Liver (tissue), 3 donors: ENCODE data around the gene FUNDC2.

ENCODE experiments used
- EGR1 ChIP-seq, 2 donors: IDR thresholded peaks; 2 replicates each; pipeline ENCODE4 v1.6.1; 2016 to 2018; ENCODE audit warnings: antibody characterized with exemption in 2 of 2, low read depth in 2 of 2
- FOXA1 ChIP-seq: IDR thresholded peaks from 2 replicates; pipeline ENCODE4 v1.6.1; 2016; ENCODE audit warnings: antibody characterized with exemption
- HNF4A ChIP-seq, 2 donors: conservative IDR thresholded peaks; 2 replicates each; pipeline ENCODE4 v1.6.1; 2016; ENCODE audit warnings: antibody characterized with exemption in 2 of 2, mild to moderate bottlenecking in 2 of 2
- JUND ChIP-seq, 2 donors: IDR thresholded peaks; 2 replicates each; pipeline ENCODE4 v1.6.1; 2016; ENCODE audit warnings: antibody characterized with exemption in 2 of 2
- NR2F2 ChIP-seq: IDR thresholded peaks from 2 replicates; pipeline ENCODE4 v1.6.1; 2016; ENCODE audit warnings: antibody characterized with exemption
- RXRA ChIP-seq, 2 donors: IDR thresholded peaks; 2 replicates each; pipeline ENCODE4 v1.6.1; 2017 to 2018; ENCODE audit warnings: antibody characterized with exemption in 2 of 2, mild to moderate bottlenecking in 1 of 2
- SP1 ChIP-seq: IDR thresholded peaks from 2 replicates; pipeline ENCODE4 v1.6.1; 2018; ENCODE audit warnings: antibody characterized with exemption, mild to moderate bottlenecking
- TAF1 ChIP-seq: conservative IDR thresholded peaks from 2 replicates; pipeline ENCODE4 v1.6.1; 2016; ENCODE audit warnings: antibody characterized with exemption, mild to moderate bottlenecking
- YY1 ChIP-seq: IDR thresholded peaks from 2 replicates; pipeline ENCODE4 v1.6.1; 2016; ENCODE audit warnings: antibody characterized with exemption, mild to moderate bottlenecking
- TF ChIP-seq, protein P1 (sequence below): fragments of 150-350 bp; IDR thresholded peaks from 2 replicates; pipeline ENCODE4 v1.5.1; 2017; ENCODE audit warnings: improper control_type of control experiment, low read depth, low read length; ENCODE audit not compliant: missing input control
- TF ChIP-seq, protein P2 (sequence below): IDR thresholded peaks from 2 replicates; pipeline ENCODE4 v1.6.1; 2016; ENCODE audit warnings: antibody characterized with exemption
- TF ChIP-seq, protein P3 (sequence below): IDR thresholded peaks from 2 replicates; pipeline ENCODE4 v1.6.1; 2016; ENCODE audit warnings: antibody characterized with exemption
- TF ChIP-seq, protein P4 (sequence below): IDR thresholded peaks from 2 replicates; pipeline ENCODE4 v1.6.1; 2016; ENCODE audit warnings: antibody characterized with exemption, mild to moderate bottlenecking
- donor health status: healthy.
- donor health status: healthy.

DNA sequence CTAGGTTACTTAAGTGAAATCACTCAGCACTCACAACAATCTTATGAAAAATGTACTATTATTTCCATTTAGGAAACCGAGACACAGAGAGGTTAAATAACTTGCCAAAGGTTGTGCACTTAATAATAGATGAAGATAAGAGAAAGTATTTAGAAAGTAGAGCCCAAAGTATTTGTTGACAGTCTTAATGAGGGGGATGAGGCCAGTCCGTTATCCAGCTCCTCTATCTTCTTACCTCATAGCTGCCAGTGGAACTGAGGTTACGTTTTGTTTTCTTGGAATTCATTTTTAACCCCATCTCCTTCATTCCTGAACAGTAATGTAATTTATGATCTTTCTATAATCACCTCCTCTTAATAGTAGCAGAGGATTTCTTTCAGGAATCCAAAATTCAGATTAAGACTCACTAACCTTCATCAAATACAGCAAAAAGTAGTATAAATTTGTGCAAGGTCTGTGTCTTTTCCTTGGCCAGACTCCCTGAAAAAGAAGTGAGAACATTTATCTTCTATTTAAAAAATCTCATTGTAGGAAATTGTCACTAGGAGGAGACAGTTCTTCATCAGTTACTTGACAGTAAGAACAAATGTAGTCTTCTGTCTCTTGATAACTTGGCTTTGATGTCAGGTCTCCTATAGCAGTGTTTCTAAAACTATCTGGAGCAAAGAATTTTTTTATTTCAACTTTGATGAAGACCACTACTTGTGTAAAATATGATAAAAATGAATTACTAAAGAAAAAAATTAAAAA is 39.6 kb upstream of the FUNDC2 start:
- TF ChIP-seq, protein P1, sequence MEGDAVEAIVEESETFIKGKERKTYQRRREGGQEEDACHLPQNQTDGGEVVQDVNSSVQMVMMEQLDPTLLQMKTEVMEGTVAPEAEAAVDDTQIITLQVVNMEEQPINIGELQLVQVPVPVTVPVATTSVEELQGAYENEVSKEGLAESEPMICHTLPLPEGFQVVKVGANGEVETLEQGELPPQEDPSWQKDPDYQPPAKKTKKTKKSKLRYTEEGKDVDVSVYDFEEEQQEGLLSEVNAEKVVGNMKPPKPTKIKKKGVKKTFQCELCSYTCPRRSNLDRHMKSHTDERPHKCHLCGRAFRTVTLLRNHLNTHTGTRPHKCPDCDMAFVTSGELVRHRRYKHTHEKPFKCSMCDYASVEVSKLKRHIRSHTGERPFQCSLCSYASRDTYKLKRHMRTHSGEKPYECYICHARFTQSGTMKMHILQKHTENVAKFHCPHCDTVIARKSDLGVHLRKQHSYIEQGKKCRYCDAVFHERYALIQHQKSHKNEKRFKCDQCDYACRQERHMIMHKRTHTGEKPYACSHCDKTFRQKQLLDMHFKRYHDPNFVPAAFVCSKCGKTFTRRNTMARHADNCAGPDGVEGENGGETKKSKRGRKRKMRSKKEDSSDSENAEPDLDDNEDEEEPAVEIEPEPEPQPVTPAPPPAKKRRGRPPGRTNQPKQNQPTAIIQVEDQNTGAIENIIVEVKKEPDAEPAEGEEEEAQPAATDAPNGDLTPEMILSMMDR, result peak; percentile 13
- TF ChIP-seq NR2F2, result no peak
- TF ChIP-seq, protein P2, sequence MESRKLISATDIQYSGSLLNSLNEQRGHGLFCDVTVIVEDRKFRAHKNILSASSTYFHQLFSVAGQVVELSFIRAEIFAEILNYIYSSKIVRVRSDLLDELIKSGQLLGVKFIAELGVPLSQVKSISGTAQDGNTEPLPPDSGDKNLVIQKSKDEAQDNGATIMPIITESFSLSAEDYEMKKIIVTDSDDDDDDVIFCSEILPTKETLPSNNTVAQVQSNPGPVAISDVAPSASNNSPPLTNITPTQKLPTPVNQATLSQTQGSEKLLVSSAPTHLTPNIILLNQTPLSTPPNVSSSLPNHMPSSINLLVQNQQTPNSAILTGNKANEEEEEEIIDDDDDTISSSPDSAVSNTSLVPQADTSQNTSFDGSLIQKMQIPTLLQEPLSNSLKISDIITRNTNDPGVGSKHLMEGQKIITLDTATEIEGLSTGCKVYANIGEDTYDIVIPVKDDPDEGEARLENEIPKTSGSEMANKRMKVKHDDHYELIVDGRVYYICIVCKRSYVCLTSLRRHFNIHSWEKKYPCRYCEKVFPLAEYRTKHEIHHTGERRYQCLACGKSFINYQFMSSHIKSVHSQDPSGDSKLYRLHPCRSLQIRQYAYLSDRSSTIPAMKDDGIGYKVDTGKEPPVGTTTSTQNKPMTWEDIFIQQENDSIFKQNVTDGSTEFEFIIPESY, result no peak
- TF ChIP-seq FOXA1, result no peak
- TF ChIP-seq HNF4A (conservative IDR thresholded peaks at IDR 0.05), result no peak
- no peak for TF ChIP-seq RXRA (IDR thresholded peaks at IDR 0.05)
- TF ChIP-seq, protein P3, sequence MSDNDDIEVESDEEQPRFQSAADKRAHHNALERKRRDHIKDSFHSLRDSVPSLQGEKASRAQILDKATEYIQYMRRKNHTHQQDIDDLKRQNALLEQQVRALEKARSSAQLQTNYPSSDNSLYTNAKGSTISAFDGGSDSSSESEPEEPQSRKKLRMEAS, result no peak
- no peak for TF ChIP-seq EGR1 (IDR thresholded peaks at IDR 0.05; ENCODE audit: low read depth in 2 of 2)
- TF ChIP-seq JUND (IDR thresholded peaks at IDR 0.05), result no peak
- TF ChIP-seq YY1, result no peak
- TF ChIP-seq TAF1, result no peak
- TF ChIP-seq, protein P4, sequence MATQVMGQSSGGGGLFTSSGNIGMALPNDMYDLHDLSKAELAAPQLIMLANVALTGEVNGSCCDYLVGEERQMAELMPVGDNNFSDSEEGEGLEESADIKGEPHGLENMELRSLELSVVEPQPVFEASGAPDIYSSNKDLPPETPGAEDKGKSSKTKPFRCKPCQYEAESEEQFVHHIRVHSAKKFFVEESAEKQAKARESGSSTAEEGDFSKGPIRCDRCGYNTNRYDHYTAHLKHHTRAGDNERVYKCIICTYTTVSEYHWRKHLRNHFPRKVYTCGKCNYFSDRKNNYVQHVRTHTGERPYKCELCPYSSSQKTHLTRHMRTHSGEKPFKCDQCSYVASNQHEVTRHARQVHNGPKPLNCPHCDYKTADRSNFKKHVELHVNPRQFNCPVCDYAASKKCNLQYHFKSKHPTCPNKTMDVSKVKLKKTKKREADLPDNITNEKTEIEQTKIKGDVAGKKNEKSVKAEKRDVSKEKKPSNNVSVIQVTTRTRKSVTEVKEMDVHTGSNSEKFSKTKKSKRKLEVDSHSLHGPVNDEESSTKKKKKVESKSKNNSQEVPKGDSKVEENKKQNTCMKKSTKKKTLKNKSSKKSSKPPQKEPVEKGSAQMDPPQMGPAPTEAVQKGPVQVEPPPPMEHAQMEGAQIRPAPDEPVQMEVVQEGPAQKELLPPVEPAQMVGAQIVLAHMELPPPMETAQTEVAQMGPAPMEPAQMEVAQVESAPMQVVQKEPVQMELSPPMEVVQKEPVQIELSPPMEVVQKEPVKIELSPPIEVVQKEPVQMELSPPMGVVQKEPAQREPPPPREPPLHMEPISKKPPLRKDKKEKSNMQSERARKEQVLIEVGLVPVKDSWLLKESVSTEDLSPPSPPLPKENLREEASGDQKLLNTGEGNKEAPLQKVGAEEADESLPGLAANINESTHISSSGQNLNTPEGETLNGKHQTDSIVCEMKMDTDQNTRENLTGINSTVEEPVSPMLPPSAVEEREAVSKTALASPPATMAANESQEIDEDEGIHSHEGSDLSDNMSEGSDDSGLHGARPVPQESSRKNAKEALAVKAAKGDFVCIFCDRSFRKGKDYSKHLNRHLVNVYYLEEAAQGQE, result no peak
- no peak for TF ChIP-seq SP1
